HUES64 (cell line): ENCODE measurements around the gene AQP7.
A peak's percentile ranks its signal among the peaks of the same experiment; 100 is the strongest.
"Not testable (repeated sequence)": the region's sequence is repeated elsewhere in the genome, so short reads cannot be mapped to it uniquely, and the experiment has no call there.

ENCODE experiments used
- H3K27ac ChIP-seq: 2 replicates; pipeline ENCODE4 v1.7.0; 2013; ENCODE audit warnings: low read depth, low read length, inconsistent platforms
- H3K27me3 ChIP-seq: 2 replicates; pipeline ENCODE4 v1.6.1; 2013; ENCODE audit warnings: mild to moderate bottlenecking, low read length; ENCODE audit not compliant: insufficient read depth
- H3K36me3 ChIP-seq: 2 replicates; pipeline ENCODE4 v1.6.1; 2013; ENCODE audit warnings: mild to moderate bottlenecking, low read length; ENCODE audit not compliant: insufficient read depth
- H3K4me1 ChIP-seq: 2 replicates; pipeline ENCODE4 v1.6.1; 2013; ENCODE audit warnings: mild to moderate bottlenecking, low read length, moderate library complexity; ENCODE audit not compliant: insufficient read depth
- H3K4me3 ChIP-seq: 2 replicates; pipeline ENCODE4 v1.5.1; 2013; ENCODE audit warnings: mild to moderate bottlenecking, low read length, moderate library complexity
- H3K9ac ChIP-seq: 2 replicates; pipeline ENCODE4 v1.6.1; 2013; ENCODE audit warnings: mild to moderate bottlenecking, low read depth, low read length
- H3K9me3 ChIP-seq: 2 replicates; pipeline ENCODE4 v1.6.1; 2013; ENCODE audit warnings: low read depth, low read length; ENCODE audit not compliant: insufficient read depth
- WGBS: fragments of 150-250, 120-280 bp; methylation state at CpG from one replicate; pipeline ENCODE4 v1.1.7; 2013; ENCODE audit warnings: missing lambda C conversion rate; 5-methylcytosine and 5-hydroxymethylcytosine counted together

The AQP7 gene

GRCh38 chr9:33431420-33431819 is 29.1 kb upstream of the AQP7 start:
- H3K4me1 ChIP-seq = no peaks in the 10 kb centered on the region
- H3K36me3 ChIP-seq = no peaks in the 10 kb centered on the region
- H3K27ac ChIP-seq = no peak overlapping the region
- 95% methylated on average over 2 of the region's 2 CpGs for WGBS
- H3K4me3 ChIP-seq = no peak overlapping the region
- no peak overlapping the region for H3K9ac ChIP-seq
- no peaks in the 10 kb centered on the region for H3K9me3 ChIP-seq
- H3K27me3 ChIP-seq = no peaks in the 10 kb centered on the region

GRCh38 chr9:33430942-33431341 is 28.6 kb upstream of the AQP7 start:
- no peaks in the 10 kb centered on the region for H3K4me1 ChIP-seq
- H3K9me3 ChIP-seq = no peaks in the 10 kb centered on the region
- no peak overlapping the region for H3K4me3 ChIP-seq
- H3K9ac ChIP-seq = no peak overlapping the region
- no peaks in the 10 kb centered on the region for H3K27me3 ChIP-seq
- no peak overlapping the region for H3K27ac ChIP-seq
- WGBS = 89% methylated on average over 1 of the region's 1 CpG
- no peaks in the 10 kb centered on the region for H3K36me3 ChIP-seq

- no peaks in the 10 kb centered on the region for H3K36me3 ChIP-seq
- H3K9ac ChIP-seq = no peak overlapping the region
- no peaks in the 10 kb centered on the region for H3K4me1 ChIP-seq
- no peaks in the 10 kb centered on the region for H3K9me3 ChIP-seq
- H3K27me3 ChIP-seq = no peaks in the 10 kb centered on the region
- H3K27ac ChIP-seq = no peak overlapping the region
- H3K4me3 ChIP-seq = no peak overlapping the region
- 96% methylated on average over 2 of the region's 3 CpGs for WGBS
Measured at GRCh38 chr9:33429256-33429985, 27.1 kb upstream of the AQP7 start.

- Histone ChIP-seq H3K27ac (no peak overlapping the region), H3K9ac (no peak overlapping the region), H3K4me3 (no peak overlapping the region), H3K9me3 (no peaks in the 10 kb centered on the region), H3K27me3 (no peaks in the 10 kb centered on the region), H3K36me3 (no peaks in the 10 kb centered on the region), H3K4me1 (no peaks in the 10 kb centered on the region)
- 94% methylated on average over 7 of the region's 7 CpGs for WGBS
Measured at GRCh38 chr9:33426843-33427293, 24.5 kb upstream of the AQP7 start.

- no peak overlapping the region for H3K4me3 ChIP-seq
- H3K36me3 ChIP-seq = no peaks in the 10 kb centered on the region
Measured at GRCh38 chr9:33425128-33425533, 22.8 kb upstream of the AQP7 start.

GRCh38 chr9:33424492-33424891 is 22.1 kb upstream of the AQP7 start:
- 93% methylated on average over 4 of the region's 6 CpGs for WGBS
- not testable (repeated sequence) for H3K4me3 ChIP-seq, H3K4me1 ChIP-seq, H3K27me3 ChIP-seq, H3K27ac ChIP-seq, H3K9ac ChIP-seq, H3K36me3 ChIP-seq, H3K9me3 ChIP-seq

More at GRCh38 chr9:33425128-33425533, 22.8 kb upstream of the AQP7 start:
- 85% methylated on average over 4 of the region's 4 CpGs for WGBS
- no peaks in the 10 kb centered on the region for H3K4me1 ChIP-seq
- no peaks in the 10 kb centered on the region for H3K9me3 ChIP-seq
- H3K27ac ChIP-seq = no peak overlapping the region
- no peaks in the 10 kb centered on the region for H3K27me3 ChIP-seq
- no peak overlapping the region for H3K9ac ChIP-seq

- not testable (repeated sequence) for H3K9me3 ChIP-seq, H3K27me3 ChIP-seq, H3K9ac ChIP-seq, H3K4me3 ChIP-seq, H3K4me1 ChIP-seq, H3K27ac ChIP-seq, H3K36me3 ChIP-seq
- WGBS = no CpG with 5 or more reads among the region's 7 CpGs
Measured at GRCh38 chr9:33424043-33424442, 21.7 kb upstream of the AQP7 start.

GRCh38 chr9:33419708-33420303 is 17.4 kb upstream of the AQP7 start:
- 80% methylated on average over 9 of the region's 10 CpGs for WGBS
- H3K9ac ChIP-seq = no peak overlapping the region
- no peaks in the 10 kb centered on the region for H3K36me3 ChIP-seq
- H3K4me3 ChIP-seq = no peak overlapping the region
- no peaks in the 10 kb centered on the region for H3K27me3 ChIP-seq
- no peak overlapping the region for H3K27ac ChIP-seq
- no peaks in the 10 kb centered on the region for H3K9me3 ChIP-seq
- H3K4me1 ChIP-seq = no peaks in the 10 kb centered on the region

- H3K4me3 ChIP-seq = no peak overlapping the region
- H3K27me3 ChIP-seq = no peaks in the 10 kb centered on the region
- H3K27ac ChIP-seq = no peak overlapping the region
- no peaks in the 10 kb centered on the region for H3K9me3 ChIP-seq
- WGBS = 92% methylated on average over 8 of the region's 8 CpGs
- H3K9ac ChIP-seq = no peak overlapping the region
- H3K36me3 ChIP-seq = no peaks in the 10 kb centered on the region
- H3K4me1 ChIP-seq = no peaks in the 10 kb centered on the region
Measured at GRCh38 chr9:33418090-33418489, 15.7 kb upstream of the AQP7 start.

GRCh38 chr9:33416996-33417395 is 14.6 kb upstream of the AQP7 start:
- Histone ChIP-seq H3K27ac (no peak overlapping the region), H3K27me3 (no peaks in the 10 kb centered on the region), H3K9ac (no peak overlapping the region), H3K36me3 (no peaks in the 10 kb centered on the region), H3K4me3 (no peak overlapping the region), H3K9me3 (no peaks in the 10 kb centered on the region), H3K4me1 (no peaks in the 10 kb centered on the region)
- 81% methylated on average over 5 of the region's 5 CpGs for WGBS

GRCh38 chr9:33415501-33416038 is 13.2 kb upstream of the AQP7 start:
- Histone ChIP-seq H3K27ac (no peak overlapping the region), H3K9ac (0 out of 2 replicates have a peak overlapping the region, but pooled peaks have one; percentile 13)

More at GRCh38 chr9:33415501-33416038, 13.2 kb upstream of the AQP7 start:
- no peaks in the 10 kb centered on the region for H3K4me1 ChIP-seq
- no peak overlapping the region for H3K4me3 ChIP-seq
- no peaks in the 10 kb centered on the region for H3K36me3 ChIP-seq
- WGBS = 39% methylated on average over 9 of the region's 9 CpGs
- no peaks in the 10 kb centered on the region for H3K9me3 ChIP-seq
- no peaks in the 10 kb centered on the region for H3K27me3 ChIP-seq
